ENCODE results near the gene VRTN.

DNA sequence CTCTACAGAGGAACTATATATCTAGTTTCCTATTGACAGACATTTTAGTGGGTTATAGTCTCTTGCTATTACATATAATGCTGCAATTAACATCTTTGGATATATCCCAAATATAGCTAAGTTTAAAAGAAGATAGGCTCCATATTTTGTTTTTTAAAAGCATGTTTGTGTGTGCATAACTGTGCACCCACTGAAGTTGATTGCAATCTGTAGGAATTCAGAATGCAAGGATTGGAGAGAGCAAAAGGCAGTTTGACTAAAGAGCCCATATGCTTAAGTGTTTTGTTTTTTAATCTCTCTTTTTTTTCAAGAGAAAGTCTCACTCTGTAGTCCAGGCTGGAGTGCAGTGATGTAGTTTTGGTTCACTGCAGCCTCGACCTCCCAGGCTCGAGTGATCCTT, 36.1 kb upstream of the VRTN start:
- TF ChIP-seq, protein P1, sequence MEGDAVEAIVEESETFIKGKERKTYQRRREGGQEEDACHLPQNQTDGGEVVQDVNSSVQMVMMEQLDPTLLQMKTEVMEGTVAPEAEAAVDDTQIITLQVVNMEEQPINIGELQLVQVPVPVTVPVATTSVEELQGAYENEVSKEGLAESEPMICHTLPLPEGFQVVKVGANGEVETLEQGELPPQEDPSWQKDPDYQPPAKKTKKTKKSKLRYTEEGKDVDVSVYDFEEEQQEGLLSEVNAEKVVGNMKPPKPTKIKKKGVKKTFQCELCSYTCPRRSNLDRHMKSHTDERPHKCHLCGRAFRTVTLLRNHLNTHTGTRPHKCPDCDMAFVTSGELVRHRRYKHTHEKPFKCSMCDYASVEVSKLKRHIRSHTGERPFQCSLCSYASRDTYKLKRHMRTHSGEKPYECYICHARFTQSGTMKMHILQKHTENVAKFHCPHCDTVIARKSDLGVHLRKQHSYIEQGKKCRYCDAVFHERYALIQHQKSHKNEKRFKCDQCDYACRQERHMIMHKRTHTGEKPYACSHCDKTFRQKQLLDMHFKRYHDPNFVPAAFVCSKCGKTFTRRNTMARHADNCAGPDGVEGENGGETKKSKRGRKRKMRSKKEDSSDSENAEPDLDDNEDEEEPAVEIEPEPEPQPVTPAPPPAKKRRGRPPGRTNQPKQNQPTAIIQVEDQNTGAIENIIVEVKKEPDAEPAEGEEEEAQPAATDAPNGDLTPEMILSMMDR (IDR thresholded peaks at IDR 0.05 in 4 of 5, conservative IDR thresholded peaks at IDR 0.05 in 1 of 5), result no peak
- TF ChIP-seq POLR2A (IDR thresholded peaks at IDR 0.05), result no peak

All from gastrocnemius medialis (tissue), 4 donors.